Thoracic aorta (tissue), 2 donors: ENCODE results near the gene TMEM50A. TPM values are rescaled to one million over a fixed set of nuclear protein-coding genes. Genes with fewer than 3 reads are reported as not detected.

Experiments
- ATAC-seq: fragments of 150-250 bp; one replicate; pipeline ENCODE4 v1.8.0; 2017; ENCODE audit warnings: low read depth; ENCODE audit not compliant: insufficient number of reproducible peaks, low FRiP score
- DNase-seq: peaks from one replicate; pipeline ENCODE4 v3.0.0-alpha.2; 2020; ENCODE audit warnings: low spot score
- H3K27ac ChIP-seq, 2 donors: fragments of 200-600 bp; sonication (generic); 1 replicate in 1 of 2; 2 replicates in 1 of 2; pipeline ENCODE4 v1.5.1; 2016; ENCODE audit warnings: mild to moderate bottlenecking in 2 of 2, moderate library complexity in 2 of 2
- H3K27me3 ChIP-seq: fragments of 200-600 bp; sonication (generic); replicated peaks from 2 replicates; pipeline ENCODE4 v1.6.0; 2016; ENCODE audit warnings: mild to moderate bottlenecking; ENCODE audit not compliant: insufficient read depth
- H3K36me3 ChIP-seq: fragments of 200-600 bp; sonication (generic); one replicate; pipeline ENCODE4 v1.5.1; 2016
- H3K4me1 ChIP-seq, 2 donors: fragments of 200-600 bp; sonication (generic); 1 replicate in 1 of 2; 2 replicates in 1 of 2; pipeline versions ENCODE4 v1.5.1 to v1.6.0; 2016; ENCODE audit warnings: low read depth in 2 of 2, mild to moderate bottlenecking in 1 of 2; ENCODE audit not compliant: control insufficient read depth in 1 of 2
- H3K4me3 ChIP-seq: fragments of 200-600 bp; sonication (generic); 2 replicates; pipeline ENCODE4 v1.5.1; 2016; ENCODE audit warnings: mild to moderate bottlenecking
- H3K9me3 ChIP-seq: fragments of 200-600 bp; sonication (generic); 2 replicates; pipeline ENCODE4 v1.5.1; 2016
- total RNA-seq, 2 donors: library from RNA; depleted of rRNA; stranded (reverse); fragments of >200 nt; gene quantifications; one replicate each; pipeline versions ENCODE4 v1.1.0 to v1.2.3, GENCODE V29; 2016
- TF ChIP-seq, protein P1 (sequence below): fragments of 200-600 bp; sonication (generic); IDR thresholded peaks from one replicate; pipeline ENCODE4 v1.5.1; 2019; ENCODE audit warnings: antibody characterized with exemption

TMEM50A gene
- total RNA-seq, 2 donors from 2014 or later = 93.7 to 111 TPM

DNA sequence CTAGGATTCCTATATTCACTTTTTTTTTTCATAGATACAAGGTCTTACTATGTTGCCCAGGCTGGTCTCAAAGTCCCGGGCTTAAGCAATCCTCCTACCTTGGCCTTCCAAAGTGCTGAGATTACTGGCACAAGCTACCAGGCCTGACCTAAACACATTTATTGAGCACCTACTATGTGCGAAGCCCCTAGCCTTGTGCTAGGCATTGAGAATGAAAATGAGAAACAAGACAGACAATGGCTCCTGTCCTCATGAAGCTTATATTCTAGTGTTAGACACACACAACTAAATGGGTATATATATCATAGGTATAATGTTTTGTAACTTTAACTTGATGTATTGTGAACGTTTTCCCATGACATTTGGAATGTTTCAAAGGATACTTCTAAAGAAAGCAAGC is 11.5 kb downstream of the TMEM50A start:
- ATAC-seq (no peak), DNase-seq (no peak)
- H3K27me3 ChIP-seq = no peaks in the 10 kb centered on the region
- H3K4me1 ChIP-seq = peaks cover 0 to 5% of the 10 kb centered on the region in 2 donors
- no peak overlapping the region for H3K27ac ChIP-seq
- TF ChIP-seq, protein P1, sequence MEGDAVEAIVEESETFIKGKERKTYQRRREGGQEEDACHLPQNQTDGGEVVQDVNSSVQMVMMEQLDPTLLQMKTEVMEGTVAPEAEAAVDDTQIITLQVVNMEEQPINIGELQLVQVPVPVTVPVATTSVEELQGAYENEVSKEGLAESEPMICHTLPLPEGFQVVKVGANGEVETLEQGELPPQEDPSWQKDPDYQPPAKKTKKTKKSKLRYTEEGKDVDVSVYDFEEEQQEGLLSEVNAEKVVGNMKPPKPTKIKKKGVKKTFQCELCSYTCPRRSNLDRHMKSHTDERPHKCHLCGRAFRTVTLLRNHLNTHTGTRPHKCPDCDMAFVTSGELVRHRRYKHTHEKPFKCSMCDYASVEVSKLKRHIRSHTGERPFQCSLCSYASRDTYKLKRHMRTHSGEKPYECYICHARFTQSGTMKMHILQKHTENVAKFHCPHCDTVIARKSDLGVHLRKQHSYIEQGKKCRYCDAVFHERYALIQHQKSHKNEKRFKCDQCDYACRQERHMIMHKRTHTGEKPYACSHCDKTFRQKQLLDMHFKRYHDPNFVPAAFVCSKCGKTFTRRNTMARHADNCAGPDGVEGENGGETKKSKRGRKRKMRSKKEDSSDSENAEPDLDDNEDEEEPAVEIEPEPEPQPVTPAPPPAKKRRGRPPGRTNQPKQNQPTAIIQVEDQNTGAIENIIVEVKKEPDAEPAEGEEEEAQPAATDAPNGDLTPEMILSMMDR = no peak
- no peaks in the 10 kb centered on the region for H3K9me3 ChIP-seq
- peaks cover 20% of the 10 kb centered on the region for H3K36me3 ChIP-seq
- no peak overlapping the region for H3K4me3 ChIP-seq

DNA sequence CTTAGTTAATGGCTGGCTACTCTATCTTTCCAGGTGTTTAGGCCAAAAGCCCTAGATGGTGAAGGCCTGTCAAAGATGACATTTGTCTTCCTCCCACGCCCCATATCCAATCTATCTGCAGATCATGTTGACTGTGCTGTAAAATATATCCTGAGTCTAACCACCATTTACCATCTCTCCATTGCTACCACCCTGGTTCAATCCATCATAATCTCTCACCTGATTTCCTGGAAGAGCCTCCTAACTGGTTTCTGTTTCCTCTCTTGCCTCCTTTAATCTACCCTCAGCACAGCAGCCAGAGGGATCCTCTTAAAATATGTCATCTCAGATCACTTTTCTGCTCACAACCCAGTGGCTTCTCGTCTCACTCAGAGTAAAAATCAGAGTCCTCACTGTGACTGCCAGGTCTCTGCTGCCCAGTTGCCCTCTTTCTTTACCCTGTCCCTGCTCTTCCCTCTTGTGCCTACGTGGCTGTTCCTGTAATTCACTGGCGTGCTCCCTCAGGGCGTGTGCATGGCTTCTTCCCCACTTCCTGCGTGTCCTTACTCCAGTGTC is 17.8 kb downstream of the TMEM50A start:
- no peak overlapping the region for H3K4me3 ChIP-seq
- H3K27ac ChIP-seq = no peak overlapping the region
- ATAC-seq (no peak), DNase-seq (no peak)
- no peaks in the 10 kb centered on the region for H3K27me3 ChIP-seq
- TF ChIP-seq, protein P1 = no peak
- H3K4me1 ChIP-seq = peaks cover 0 to 8% of the 10 kb centered on the region in 2 donors
- peaks cover 33% of the 10 kb centered on the region for H3K36me3 ChIP-seq
- H3K9me3 ChIP-seq = no peaks in the 10 kb centered on the region

DNA sequence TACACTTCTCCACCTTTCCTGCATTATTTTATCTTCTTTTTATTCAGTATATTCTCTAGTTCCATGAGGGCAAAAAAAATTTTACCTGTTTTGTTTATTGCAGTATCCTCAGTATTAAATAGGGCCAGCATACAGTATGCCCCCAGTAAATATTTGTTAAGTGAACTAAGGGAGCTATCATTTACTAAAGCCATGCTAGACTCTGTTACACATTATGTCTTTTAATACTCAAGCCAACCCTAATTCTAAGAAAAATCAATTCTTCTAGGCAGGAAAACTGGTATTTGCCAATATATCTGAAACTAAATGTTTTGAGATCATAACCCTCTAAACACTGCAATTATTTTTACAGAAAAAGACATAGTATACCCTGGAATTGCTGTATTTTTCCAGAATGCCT is 18.3 kb downstream of the TMEM50A start:
- no peaks in the 10 kb centered on the region for H3K27me3 ChIP-seq
- TF ChIP-seq, protein P1 = no peak
- H3K36me3 ChIP-seq = peaks cover 35% of the 10 kb centered on the region
- DNase-seq = no peak
- no peak for ATAC-seq
- H3K4me1 ChIP-seq = peaks cover 0 to 8% of the 10 kb centered on the region in 2 donors
- H3K27ac ChIP-seq = no peak overlapping the region
- H3K9me3 ChIP-seq = no peaks in the 10 kb centered on the region
- no peak overlapping the region for H3K4me3 ChIP-seq

DNA sequence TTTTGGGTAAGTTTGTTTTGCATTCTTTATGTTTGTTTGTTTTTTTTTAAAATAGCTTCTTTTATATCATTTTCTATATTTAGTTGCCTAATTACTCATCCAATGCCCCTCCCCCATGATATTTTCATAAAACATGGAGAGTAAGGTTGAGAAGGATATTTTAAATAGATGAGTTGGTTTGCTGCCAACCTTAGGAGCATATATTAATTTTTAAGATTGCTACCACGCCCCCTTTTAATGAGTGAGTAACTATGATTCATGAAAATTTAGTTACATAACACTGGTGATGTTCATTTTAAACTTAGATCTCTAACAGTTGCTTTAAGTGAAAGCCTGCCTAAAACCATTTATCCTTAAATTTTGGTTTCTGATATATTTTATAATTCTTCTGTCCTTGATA is 18.7 kb downstream of the TMEM50A start:
- H3K36me3 ChIP-seq = peaks cover 35% of the 10 kb centered on the region
- no peaks in the 10 kb centered on the region for H3K27me3 ChIP-seq
- H3K27ac ChIP-seq = no peak overlapping the region
- peaks cover 0 to 8% of the 10 kb centered on the region in 2 donors for H3K4me1 ChIP-seq
- ATAC-seq (no peak), DNase-seq (no peak)
- no peaks in the 10 kb centered on the region for H3K9me3 ChIP-seq
- TF ChIP-seq, protein P1 = no peak
- no peak overlapping the region for H3K4me3 ChIP-seq

DNA sequence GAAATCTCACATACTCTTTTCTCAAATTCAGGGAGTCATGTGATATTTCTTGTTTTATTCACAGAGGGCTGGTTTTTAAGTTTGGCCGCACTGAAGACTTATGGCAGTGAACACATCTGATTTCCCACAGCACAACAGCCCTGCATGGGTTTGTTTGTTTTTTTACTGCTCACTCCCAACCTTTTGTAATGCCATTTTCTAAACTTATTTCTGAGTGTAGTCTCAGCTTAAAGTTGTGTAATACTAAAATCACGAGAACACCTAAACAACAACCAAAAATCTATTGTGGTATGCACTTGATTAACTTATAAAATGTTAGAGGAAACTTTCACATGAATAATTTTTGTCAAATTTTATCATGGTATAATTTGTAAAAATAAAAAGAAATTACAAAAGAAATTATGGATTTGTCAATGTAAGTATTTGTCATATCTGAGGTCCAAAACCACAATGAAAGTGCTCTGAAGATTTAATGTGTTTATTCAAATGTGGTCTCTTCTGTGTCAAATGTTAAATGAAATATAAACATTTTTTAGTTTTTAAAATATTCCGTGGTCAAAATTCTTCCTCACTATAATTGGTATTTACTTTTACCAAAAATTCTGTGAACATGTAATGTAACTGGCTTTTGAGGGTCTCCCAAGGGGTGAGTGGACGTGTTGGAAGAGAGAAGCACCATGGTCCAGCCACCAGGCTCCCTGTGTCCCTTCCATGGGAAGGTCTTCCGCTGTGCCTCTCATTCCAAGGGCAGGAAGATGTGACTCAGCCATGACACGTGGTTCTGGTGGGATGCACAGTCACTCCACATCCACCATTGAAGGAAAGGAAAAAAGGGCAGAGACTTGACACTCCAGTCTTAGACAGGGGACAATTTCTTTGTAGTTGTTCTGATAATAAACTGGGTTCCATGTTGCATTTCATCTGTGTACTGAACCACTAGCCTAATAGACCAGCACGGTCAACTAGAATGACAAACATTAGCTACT is 22.8 kb downstream of the TMEM50A start:
- Histone ChIP-seq H3K27me3 (no peaks in the 10 kb centered on the region), H3K9me3 (no peaks in the 10 kb centered on the region), H3K36me3 (peaks cover 26% of the 10 kb centered on the region), H3K4me1 (peaks cover 0 to 8% of the 10 kb centered on the region in 2 donors), H3K4me3 (no peak overlapping the region), H3K27ac (no peak overlapping the region)
- ATAC-seq (no peak), DNase-seq (no peak)
- TF ChIP-seq, protein P1 = no peak
